Activated T-cell treated with anti-CD3 and anti-CD28 coated beads, Interleukin-2, amount 50 U/mL, for 4 hours (primary cell): ENCODE measurements around the gene SLC22A31. TPM values are rescaled to one million over a fixed set of nuclear protein-coding genes. Genes with fewer than 3 reads are reported as not detected.

Source experiments
- ATAC-seq, 2 donors: fragments of 200-7000 bp; cut with Tn5 transposase; one replicate each; pipeline ENCODE4 v1.10.0; 2021
- DNase-seq: peaks from one replicate; pipeline ENCODE4 v3.0.0-alpha.2; 2020
- H3K27me3 Mint-ChIP-seq: one replicate; pipeline ENCODE4 v1.8.0; 2021; ENCODE audit warnings: low read depth, mixed read lengths
- H3K36me3 Mint-ChIP-seq: one replicate; pipeline ENCODE4 v1.8.0; 2022; ENCODE audit warnings: mixed read lengths; ENCODE audit not compliant: insufficient read depth
- H3K4me1 Mint-ChIP-seq: one replicate; pipeline ENCODE4 v1.8.0; 2021; ENCODE audit warnings: low read depth, mixed read lengths
- H3K4me3 Mint-ChIP-seq: one replicate; pipeline ENCODE4 v1.8.0; 2021; ENCODE audit warnings: mild to moderate bottlenecking, moderate library complexity, mixed read lengths
- H3K9me3 Mint-ChIP-seq: one replicate; pipeline ENCODE4 v1.8.0; 2021; ENCODE audit warnings: mixed read lengths
- total RNA-seq, 3 donors: library from RNA; stranded (reverse); gene quantifications; one replicate each; pipeline ENCODE4 v1.2.1, GENCODE V29; 2021

Gene SLC22A31
- total RNA-seq, 3 donors from 2014 or later, result 0.49 to 0.66 (median 0.56) TPM

GRCh38 chr16:89184677-89184932, 15.7 kb downstream of the SLC22A31 start:
- no peaks in the 10 kb centered on the region for H3K36me3 Mint-ChIP-seq
- H3K27me3 Mint-ChIP-seq, result peaks cover 4% of the 10 kb centered on the region
- ATAC-seq, result no peak
- no peak for DNase-seq
- peaks cover 8% of the 10 kb centered on the region for H3K4me1 Mint-ChIP-seq
- H3K9me3 Mint-ChIP-seq, result no peaks in the 10 kb centered on the region
- H3K4me3 Mint-ChIP-seq, result no peak overlapping the region

DNA sequence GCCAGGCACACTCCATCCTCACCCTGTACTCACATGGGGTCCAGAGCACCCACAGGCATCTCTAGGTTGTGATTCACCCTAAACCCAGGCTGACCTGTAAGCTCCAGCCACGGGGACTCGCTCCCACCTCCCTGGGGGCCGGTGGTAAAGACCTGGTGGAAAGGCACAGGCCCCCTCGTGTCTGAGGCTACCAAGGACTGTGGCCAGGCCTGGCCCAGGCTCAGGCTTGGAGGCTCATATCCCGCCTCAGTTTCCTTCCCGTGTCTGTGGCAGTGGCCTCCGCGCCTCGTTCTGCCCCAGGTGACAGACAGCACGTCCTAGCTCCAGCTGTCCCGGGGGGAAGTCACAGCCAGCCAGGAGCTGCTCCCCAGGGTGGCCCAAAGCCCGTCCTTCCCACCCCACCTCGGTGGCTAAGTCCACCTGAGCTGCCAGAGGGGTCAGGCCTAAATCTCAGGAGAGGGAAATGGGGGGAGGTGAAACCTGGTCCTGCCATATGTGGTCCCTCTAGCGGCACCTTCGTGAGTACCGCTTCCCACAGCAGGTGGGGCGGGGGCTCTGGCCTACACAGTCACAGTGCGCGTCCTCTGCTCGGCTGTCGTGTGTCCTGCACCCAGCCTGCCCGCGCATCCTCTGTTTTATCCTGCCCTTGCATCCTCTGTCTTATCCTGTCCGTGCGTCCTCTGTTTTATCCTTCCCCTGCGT, 16.2 kb downstream of the SLC22A31 start:
- H3K4me1 Mint-ChIP-seq, result peaks cover 8% of the 10 kb centered on the region
- peaks cover 4% of the 10 kb centered on the region for H3K27me3 Mint-ChIP-seq
- H3K36me3 Mint-ChIP-seq, result no peaks in the 10 kb centered on the region
- DNase-seq (no peak), ATAC-seq (no peak)
- no peaks in the 10 kb centered on the region for H3K9me3 Mint-ChIP-seq
- no peak overlapping the region for H3K4me3 Mint-ChIP-seq

DNA sequence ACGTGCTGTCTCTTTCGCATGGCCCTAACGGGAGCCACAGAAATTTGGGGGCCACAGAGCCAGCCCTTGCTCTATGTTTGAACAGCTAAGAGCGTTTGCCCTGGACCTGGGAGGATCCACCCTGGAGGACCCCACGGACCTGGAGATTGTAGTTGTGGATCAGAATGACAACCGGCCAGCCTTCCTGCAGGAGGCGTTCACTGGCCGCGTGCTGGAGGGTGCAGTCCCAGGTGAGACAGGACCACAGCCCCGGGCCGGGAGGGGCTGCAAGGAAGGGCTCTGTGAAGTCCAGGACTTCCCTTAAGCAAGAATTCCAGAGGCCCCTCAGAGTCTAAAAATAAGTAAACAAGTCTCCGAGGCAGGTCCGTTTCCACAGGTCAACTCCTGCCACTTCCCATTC, 16.9 kb downstream of the SLC22A31 start:
- H3K9me3 Mint-ChIP-seq, result no peaks in the 10 kb centered on the region
- H3K36me3 Mint-ChIP-seq, result no peaks in the 10 kb centered on the region
- peaks cover 4% of the 10 kb centered on the region for H3K27me3 Mint-ChIP-seq
- ATAC-seq, result no peak
- H3K4me3 Mint-ChIP-seq, result no peak overlapping the region
- no peak for DNase-seq
- H3K4me1 Mint-ChIP-seq, result peaks cover 8% of the 10 kb centered on the region

- Mint-ChIP-seq H3K9me3 (no peaks in the 10 kb centered on the region), H3K4me3 (no peak overlapping the region), H3K4me1 (peaks cover 8% of the 10 kb centered on the region), H3K27me3 (peaks cover 4% of the 10 kb centered on the region), H3K36me3 (no peaks in the 10 kb centered on the region)
- ATAC-seq, result no peak
- DNase-seq, result no peak
These were observed 20.6 kb downstream of the SLC22A31 start for GRCh38 chr16:89179656-89180315.

DNA sequence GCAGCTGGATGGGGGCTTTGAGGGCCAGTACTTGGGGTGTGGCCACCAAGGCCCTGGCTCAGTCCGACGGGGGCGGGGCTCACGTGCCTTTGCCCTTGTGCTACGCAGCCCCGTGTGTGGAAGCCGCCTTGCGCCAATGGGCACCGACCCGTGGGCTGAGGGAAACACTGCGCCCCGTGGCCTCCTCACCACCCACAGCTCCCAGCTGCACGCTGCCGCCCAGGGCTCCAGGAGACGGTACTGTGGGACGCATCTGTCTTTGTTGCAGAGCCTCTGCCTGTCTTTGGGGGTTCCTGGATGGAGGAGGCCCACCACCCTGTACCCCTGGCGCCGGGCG, 21.2 kb downstream of the SLC22A31 start:
- no peak for ATAC-seq
- DNase-seq, result no peak
- H3K9me3 Mint-ChIP-seq, result no peaks in the 10 kb centered on the region
- H3K4me1 Mint-ChIP-seq, result peaks cover 8% of the 10 kb centered on the region
- H3K27me3 Mint-ChIP-seq, result peaks cover 4% of the 10 kb centered on the region
- no peak overlapping the region for H3K4me3 Mint-ChIP-seq
- H3K36me3 Mint-ChIP-seq, result no peaks in the 10 kb centered on the region

- peaks cover 4% of the 10 kb centered on the region for H3K27me3 Mint-ChIP-seq
- peaks cover 8% of the 10 kb centered on the region for H3K4me1 Mint-ChIP-seq
- ATAC-seq, result no peak
- H3K36me3 Mint-ChIP-seq, result no peaks in the 10 kb centered on the region
- no peak overlapping the region for H3K4me3 Mint-ChIP-seq
- no peaks in the 10 kb centered on the region for H3K9me3 Mint-ChIP-seq
- no peak for DNase-seq
These were observed 21.7 kb downstream of the SLC22A31 start for GRCh38 chr16:89178453-89179147.

- H3K4me3 Mint-ChIP-seq, result no peak overlapping the region
- no peak for DNase-seq
- H3K4me1 Mint-ChIP-seq, result peaks cover 5% of the 10 kb centered on the region
- no peaks in the 10 kb centered on the region for H3K9me3 Mint-ChIP-seq
- ATAC-seq, result no peak
- H3K27me3 Mint-ChIP-seq, result peaks cover 4% of the 10 kb centered on the region
- H3K36me3 Mint-ChIP-seq, result no peaks in the 10 kb centered on the region
These were observed 22.8 kb downstream of the SLC22A31 start for GRCh38 chr16:89177501-89177900.

DNA sequence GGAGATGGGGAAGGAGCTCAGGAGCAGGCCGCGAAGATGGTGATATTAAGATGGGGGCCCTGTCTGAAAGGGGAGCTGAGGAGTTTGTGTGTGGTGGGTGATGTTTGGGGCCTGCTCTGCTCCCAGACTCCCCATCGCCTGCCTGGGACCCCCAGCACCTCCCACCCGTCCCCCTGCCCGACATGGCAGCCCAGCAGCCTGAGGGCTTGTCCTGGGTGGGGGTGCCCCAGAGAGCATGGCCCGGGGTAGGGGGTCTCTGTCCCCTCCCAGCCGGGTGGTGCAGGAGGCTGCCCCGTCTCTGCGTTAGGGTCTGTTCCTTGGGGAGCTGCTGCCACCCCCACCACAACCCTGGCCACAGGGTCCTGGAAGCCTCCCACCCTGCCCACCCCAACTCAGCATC, 23.6 kb downstream of the SLC22A31 start:
- no peaks in the 10 kb centered on the region for H3K9me3 Mint-ChIP-seq
- ATAC-seq (no peak), DNase-seq (no peak)

DNA sequence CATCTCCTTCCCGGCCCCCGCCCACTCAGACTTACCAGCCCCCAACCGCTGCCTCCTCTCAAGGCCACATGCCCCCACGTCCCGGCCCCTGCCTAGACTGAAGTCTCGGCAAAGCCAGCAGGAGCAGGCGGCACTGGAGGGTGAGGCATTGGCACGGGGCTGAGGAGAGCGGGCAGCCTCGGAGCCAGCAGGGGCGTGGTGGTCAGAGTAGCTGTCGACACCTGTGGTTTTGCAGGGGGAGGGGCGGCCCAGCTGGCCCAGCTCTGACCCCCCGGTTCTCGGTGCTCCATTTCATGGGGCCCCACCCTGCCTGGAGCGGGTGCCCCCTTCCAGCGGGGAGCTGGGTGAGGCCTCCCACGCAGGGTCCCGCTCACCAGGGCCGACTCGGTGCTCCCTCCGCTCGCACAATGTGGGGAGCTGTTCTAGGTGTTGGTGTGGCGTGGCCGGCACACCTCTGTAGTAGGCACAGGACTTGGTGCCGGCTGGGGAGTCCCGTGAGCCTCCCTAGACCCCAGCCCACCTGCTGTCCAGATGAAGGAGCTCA, 24.1 kb downstream of the SLC22A31 start:
- Mint-ChIP-seq H3K9me3 (no peaks in the 10 kb centered on the region), H3K4me3 (no peak overlapping the region), H3K27me3 (peaks cover 2% of the 10 kb centered on the region), H3K36me3 (no peaks in the 10 kb centered on the region), H3K4me1 (peaks cover 2% of the 10 kb centered on the region)
- DNase-seq, result no peak
- no peak for ATAC-seq

More for the DNA sequence above, 23.6 kb downstream of the SLC22A31 start:
- Mint-ChIP-seq H3K4me3 (no peak overlapping the region), H3K27me3 (peaks cover 4% of the 10 kb centered on the region), H3K36me3 (no peaks in the 10 kb centered on the region), H3K4me1 (peaks cover 4% of the 10 kb centered on the region)

GRCh38 chr16:89175280-89176146, 24.8 kb downstream of the SLC22A31 start:
- Mint-ChIP-seq H3K9me3 (no peaks in the 10 kb centered on the region), H3K36me3 (no peaks in the 10 kb centered on the region), H3K4me3 (no peak overlapping the region), H3K4me1 (peaks cover 5% of the 10 kb centered on the region), H3K27me3 (no peaks in the 10 kb centered on the region)
- ATAC-seq, result no peak
- no peak for DNase-seq

GRCh38 chr16:89174877-89175276, 25.5 kb downstream of the SLC22A31 start:
- H3K36me3 Mint-ChIP-seq, result no peaks in the 10 kb centered on the region
- no peaks in the 10 kb centered on the region for H3K27me3 Mint-ChIP-seq
- DNase-seq (no peak), ATAC-seq (no peak)
- H3K9me3 Mint-ChIP-seq, result no peaks in the 10 kb centered on the region
- no peak overlapping the region for H3K4me3 Mint-ChIP-seq
- peaks cover 6% of the 10 kb centered on the region for H3K4me1 Mint-ChIP-seq

DNA sequence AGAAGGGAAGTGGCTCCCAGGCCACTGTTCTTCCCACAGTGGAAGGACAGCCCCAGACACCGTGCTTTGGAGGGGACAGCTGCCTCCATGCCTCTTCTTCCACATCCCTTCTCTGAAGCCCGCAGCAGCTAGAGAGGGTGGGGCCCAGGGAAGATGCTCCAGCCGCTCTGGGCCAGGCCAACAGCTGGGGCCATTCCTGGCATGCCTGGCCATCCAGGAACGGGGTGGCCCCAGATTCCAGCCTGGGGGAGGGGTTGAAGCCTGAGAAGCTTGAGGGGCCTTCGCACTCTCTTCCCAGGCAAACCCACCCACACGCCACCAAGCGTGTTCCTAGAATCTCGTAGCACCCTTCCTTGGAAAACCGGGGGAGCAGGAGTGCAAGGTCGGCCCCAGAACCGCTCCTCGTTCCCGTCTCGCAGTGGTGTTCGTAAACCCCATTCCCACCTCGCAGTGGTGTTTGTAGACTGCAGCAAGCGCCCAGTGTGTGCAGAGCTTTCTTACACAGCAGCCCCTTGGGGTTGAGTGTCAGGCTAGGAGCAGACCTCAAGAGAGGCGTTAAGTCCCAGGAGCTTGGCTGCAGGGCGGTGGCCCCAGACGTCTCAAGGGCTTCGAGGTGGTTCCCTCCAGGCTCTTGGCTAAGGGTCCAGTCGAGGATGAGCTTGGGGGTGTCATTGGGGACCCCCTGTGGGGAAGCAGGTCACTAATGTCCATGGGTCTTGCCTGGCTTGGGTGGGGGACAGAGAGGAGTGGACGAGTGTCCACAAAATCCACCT, 26.1 kb downstream of the SLC22A31 start:
- Mint-ChIP-seq H3K4me3 (no peak overlapping the region), H3K36me3 (no peaks in the 10 kb centered on the region), H3K9me3 (no peaks in the 10 kb centered on the region), H3K27me3 (no peaks in the 10 kb centered on the region), H3K4me1 (peaks cover 6% of the 10 kb centered on the region)
- DNase-seq, result no peak
- ATAC-seq, result no peak

- peaks cover 6% of the 10 kb centered on the region for H3K4me1 Mint-ChIP-seq
- no peak for ATAC-seq
- no peaks in the 10 kb centered on the region for H3K9me3 Mint-ChIP-seq
- no peak for DNase-seq
- H3K4me3 Mint-ChIP-seq, result no peak overlapping the region
- H3K27me3 Mint-ChIP-seq, result no peaks in the 10 kb centered on the region
- no peaks in the 10 kb centered on the region for H3K36me3 Mint-ChIP-seq
These were observed 27.0 kb downstream of the SLC22A31 start for GRCh38 chr16:89173174-89173921.
